Iris pigment epithelial cell (primary cell): ENCODE measurements around the gene LRFN4.

Source experiments
- DNase-seq: peaks from one replicate; pipeline ENCODE4 v3.0.0-alpha.2; 2011; ENCODE audit warnings: low read depth

Gene LRFN4

DNA sequence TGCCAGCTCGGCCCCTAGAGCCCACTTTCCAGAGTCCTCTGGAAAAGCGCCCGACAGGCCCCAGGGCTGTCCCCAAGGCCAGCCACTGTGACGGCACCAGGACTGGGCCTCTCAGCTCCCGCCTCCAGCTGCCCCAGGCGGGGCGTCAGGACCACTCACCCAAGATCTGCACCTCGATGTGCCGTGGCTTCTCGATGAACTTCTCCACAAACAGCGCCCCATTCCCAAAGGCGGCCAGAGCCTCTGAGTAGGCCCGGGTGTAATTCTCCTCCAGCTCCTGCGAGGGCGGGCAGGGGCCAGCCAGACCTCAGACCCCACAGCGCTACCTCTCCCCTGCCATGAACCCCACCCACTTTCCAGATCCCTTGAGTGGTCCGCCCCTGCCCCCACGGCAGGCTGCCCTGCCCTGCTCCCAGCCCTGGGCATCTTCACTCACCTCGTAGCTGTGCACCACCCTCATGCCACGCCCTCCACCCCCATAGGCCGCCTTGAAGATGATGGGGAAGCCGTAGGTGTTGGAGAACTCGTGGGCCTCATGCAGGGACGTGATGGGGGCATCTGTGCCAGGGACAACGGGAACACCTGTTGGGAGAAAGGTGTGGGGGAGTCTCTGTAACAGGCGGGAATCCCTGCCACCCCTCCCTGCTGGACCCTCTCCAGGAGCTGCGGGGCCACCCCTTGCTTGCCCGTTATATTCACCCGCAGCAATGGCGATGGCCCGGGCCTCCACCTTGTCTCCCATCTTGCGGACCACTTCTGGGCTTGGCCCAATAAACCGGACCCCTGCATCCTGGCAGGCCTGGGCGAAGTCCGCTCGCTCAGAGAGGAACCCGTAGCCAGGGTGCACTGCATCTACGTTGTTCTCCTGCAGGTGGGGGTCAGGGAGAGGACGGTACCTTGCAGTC, 14.0 kb downstream of the LRFN4 start:
- no peak for DNase-seq

DNA sequence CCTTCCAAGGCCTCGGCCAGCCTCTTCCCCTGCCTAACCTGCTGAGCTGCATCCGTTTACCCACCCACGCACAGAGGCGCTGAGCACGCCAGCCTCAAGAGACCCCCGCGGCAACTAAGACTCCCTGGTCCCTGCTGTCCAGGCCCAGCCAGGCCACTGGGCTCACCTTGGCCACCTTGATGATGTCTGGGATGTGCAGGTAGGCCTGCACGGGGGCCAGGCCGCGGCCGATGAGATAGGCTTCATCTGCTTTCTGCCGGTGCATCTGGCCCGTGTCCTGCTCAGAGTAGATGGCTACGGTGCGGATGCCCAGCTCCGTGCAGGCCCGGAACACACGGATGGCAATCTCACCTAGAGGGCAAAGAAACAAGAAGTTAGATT, 14.6 kb downstream of the LRFN4 start:
- no peak for DNase-seq

DNA sequence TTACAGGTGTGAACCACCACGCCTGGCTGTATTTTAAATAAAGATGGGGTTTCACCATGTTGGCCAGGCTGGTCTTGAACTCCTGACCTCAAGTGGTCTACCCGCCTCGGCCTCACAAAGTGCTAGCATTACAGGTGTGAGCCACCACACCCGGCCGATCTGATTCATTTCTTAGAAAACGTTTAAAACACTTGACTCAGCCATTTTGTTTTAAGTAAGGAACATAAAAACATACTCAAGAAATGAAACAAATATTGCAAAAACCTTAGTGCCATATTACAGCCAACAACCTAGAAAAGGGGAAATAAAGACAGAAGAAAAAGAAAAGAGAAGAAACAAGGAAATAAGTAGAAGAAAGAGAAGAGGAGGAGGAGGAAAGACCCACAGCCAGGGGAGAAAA, 17.4 kb downstream of the LRFN4 start:
- DNase-seq: no peak

GRCh38 chr11:66875378-66875777, 18.5 kb downstream of the LRFN4 start:
- no peak for DNase-seq

- peak; percentile 59 for DNase-seq
Observed at GRCh38 chr11:66877588-66878385, 20.9 kb downstream of the LRFN4 start.

GRCh38 chr11:66878474-66878873, 21.6 kb downstream of the LRFN4 start:
- DNase-seq: no peak

DNA sequence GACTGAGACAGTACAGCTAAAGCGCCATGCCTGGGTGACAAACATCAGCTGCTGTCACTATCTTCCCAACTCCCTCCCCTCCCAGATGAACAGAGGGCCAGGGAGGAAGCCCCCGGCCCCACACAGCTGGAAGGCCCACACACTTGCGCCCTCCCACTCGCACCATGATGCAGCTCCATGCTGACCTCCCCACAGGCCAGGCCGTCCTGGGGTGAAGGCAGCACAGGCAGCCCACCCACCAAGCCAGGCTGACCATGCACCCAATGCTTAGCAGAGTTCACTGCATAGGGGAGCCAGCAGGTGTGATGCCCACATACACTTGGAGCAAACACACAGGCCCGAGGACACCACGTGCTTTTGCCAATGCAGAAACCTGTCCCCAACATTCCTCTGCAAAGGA, 22.1 kb downstream of the LRFN4 start:
- no peak for DNase-seq

GRCh38 chr11:66879583-66879982, 22.7 kb downstream of the LRFN4 start:
- DNase-seq: no peak

DNA sequence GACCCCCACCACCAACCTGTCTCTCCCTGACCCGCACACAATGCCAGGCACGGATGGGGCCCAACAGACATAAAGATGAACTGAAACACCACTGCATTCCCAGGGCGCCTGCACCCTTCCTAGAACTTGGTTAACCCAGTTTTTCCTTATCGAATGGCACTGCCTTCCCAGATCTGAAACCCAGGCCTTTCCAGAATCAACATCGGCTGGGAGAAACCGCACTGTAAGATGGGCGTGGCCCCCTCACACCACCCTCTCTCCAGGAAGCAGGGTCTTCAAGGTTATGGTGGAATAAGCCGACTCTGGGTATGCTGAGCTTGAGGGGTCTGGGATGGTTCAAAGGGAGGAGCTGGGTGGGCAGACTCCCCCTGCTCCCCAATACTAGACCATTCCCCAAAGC, 23.1 kb downstream of the LRFN4 start:
- no peak for DNase-seq

DNA sequence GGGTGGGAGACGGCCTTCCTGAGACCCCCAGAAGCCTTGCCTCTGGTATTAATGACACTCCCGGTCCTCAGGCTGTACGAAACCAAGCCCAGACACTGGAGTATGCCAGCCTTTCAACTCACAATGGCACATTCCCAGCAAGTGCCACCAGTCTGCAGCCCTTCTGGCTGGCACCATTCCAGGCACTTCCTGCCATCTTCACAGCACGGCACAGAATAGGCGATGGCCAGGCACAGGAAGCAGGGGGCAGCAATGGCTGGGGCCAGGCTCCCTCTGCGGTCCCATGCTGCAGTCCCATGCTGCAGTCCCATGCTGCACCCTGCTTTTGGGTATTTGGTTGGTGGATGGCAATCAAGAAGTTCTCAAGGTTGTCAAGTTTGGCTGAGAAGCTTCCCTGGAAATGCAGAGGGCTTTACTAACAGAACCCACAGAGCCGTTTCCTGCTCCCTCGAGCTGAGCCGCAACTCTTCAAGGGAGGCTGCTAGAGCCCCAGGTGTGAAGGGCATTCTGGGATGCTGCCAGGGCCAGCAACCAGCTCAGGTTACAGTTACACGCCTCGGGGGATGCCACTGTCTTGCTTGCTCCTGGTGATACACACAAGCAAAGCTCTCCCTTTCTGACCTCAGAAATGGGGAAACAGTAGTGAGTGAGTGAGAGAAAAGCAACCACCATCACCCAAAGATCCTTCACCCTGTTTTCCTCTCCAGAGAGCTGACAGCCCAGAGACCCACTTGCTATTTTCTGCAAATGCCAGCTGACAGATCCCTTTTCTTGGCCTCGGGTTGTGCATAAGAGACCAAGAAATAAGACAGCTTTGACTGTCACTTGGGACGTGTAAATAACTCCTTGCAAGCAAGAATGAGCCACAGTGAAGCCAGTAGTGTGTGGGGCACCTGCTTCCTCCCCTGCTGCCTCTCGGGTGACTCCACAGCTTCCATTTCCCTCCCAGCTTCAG, 23.9 kb downstream of the LRFN4 start:
- DNase-seq: no peak

DNA sequence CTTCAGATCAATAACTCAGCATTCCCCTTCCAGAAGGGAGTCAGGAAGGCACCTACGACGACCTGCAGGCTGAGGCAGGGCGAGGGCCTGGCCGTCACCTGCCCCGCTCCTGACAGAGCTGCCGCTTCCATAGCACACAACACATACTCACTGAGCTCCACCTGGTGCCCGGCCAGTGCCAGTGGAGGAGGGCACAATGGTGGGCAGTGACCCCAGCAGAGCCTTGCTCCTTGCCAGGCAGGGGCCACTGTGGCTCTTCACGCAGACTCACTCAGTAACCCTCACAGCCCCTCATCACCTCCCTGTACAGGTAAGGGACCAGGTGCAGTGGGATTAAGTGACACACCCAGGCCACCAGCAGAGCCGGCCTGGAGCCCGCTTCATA, 24.6 kb downstream of the LRFN4 start:
- DNase-seq: no peak

- no peak for DNase-seq
Observed at GRCh38 chr11:66881927-66882452, 25.1 kb downstream of the LRFN4 start.

- DNase-seq: no peak
Observed at GRCh38 chr11:66882561-66883015, 25.7 kb downstream of the LRFN4 start.

DNA sequence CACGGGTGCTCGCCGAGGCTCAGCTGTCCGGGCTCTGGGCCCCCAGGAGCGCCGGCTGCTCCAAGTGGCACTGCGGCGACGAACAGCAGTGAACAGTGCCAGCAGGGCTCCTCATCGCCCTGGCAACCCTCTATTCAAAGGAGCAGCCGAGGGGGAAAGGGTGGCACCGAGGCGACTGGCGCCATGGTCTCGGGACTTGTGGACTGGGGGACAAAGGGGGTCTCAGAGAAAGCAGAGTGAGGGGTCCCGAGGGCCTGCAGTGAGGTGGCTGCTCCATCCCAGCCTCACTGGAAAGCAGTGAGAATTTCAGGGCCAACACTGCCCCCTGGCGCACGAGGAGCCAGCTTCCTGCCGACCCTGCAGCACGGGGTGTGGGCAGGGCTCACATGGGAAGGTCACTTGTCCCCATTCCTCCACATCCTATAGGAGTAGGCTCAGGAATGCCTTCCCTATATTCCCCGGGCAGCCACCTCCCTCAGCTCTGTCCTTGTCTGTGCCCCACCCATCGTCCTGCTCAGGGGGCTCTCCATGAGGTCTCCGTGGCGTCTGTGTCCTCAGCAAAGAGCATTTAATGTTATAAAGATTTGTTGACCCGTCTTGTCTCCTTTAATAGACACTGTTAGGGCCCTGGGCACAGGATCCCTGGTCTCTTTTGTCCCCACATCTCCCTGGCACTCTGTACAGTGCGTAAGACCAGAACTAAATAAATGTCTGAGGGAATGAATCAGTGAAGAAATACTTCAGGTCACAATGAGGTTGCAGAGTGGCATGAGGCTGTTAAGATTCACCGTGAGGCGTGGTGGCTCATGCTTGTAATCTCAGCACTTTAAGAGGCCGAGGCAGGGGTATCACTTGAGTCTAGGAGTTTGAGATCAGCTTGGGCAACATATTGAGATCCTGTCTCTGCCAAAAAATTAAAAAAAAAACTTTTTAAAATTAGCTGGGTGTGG, 26.4 kb downstream of the LRFN4 start:
- peak; percentile 82 for DNase-seq

DNA sequence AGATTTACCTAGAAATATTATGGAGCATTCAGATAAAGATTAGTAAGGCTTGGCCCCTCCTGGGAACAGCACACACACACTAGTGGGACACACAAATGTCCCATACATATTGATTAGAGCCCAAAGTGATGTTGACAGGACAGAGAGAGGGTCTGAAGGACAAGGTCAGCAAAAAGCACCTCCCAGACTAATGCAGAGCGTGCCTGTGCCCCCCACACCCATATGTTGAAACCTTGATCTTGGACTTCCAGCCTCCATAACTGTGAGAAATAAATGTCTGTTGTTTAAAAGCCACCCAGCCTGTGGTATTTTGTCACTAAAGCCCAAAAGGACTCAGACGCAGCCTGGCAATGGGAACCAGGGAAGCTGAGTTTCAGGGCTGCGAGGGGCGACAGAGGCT, 27.6 kb downstream of the LRFN4 start:
- no peak for DNase-seq

GRCh38 chr11:66885469-66885868, 28.6 kb downstream of the LRFN4 start:
- no peak for DNase-seq

DNA sequence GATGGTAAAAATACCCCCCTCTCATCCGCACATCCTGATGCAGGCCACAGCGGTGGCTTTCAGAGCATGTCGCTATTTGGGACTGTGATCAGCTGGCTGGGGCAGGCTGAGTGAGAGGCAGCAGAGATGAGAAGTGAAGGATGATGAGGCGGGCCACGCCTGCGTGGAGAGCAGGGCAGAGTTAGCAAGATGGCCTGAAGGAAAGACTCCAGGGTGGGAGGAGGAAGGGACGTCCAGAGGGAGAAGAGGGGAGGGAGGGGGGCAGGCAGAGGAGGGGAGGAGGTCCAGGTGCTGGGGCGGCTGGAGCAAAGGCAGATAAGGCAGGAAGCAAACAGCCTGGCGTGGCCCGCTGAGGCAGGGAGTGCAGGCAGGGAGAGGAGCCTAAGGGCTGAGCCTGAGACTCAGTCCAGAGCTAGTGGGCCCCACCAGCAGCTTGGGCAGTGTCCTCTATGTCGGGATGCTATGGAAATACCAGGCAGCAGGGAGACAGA, 29.1 kb downstream of the LRFN4 start:
- no peak for DNase-seq

GRCh38 chr11:66886671-66887221, 29.9 kb downstream of the LRFN4 start:
- DNase-seq: peak; percentile 76

- no peak for DNase-seq
Observed at GRCh38 chr11:66887526-66887925, 30.7 kb downstream of the LRFN4 start.

DNA sequence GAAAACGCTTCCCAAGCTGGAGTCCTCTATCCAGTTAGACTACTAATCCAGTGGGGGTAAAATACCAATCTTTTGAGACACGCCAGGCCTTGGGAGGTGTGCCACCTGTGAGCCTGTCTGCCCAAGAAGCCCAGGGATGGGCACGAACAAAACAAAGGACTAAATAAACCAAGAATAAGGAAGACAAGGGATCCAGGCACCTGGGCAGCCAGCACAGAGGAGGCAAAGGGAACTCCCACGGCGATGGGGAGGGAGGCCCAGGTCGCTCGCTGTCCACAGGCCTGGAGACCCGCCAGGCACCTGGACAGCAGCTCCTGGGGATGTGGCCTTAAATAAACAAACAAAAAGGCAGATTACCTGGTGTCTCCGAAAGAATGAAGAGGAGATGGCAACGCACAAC, 31.4 kb downstream of the LRFN4 start:
- no peak for DNase-seq
